GM21619 (cell line): ENCODE measurements around the gene ELK3.

ENCODE experiments used
- ATAC-seq: cut with Tn5 transposase; IDR thresholded peaks from one replicate; pipeline ENCODE4 v1.9.1; 2021; ENCODE audit not compliant: unreplicated experiment

The ELK3 gene

GRCh38 chr12:96256672-96257361 is 62.6 kb downstream of the ELK3 start:
- ATAC-seq: no peak

DNA sequence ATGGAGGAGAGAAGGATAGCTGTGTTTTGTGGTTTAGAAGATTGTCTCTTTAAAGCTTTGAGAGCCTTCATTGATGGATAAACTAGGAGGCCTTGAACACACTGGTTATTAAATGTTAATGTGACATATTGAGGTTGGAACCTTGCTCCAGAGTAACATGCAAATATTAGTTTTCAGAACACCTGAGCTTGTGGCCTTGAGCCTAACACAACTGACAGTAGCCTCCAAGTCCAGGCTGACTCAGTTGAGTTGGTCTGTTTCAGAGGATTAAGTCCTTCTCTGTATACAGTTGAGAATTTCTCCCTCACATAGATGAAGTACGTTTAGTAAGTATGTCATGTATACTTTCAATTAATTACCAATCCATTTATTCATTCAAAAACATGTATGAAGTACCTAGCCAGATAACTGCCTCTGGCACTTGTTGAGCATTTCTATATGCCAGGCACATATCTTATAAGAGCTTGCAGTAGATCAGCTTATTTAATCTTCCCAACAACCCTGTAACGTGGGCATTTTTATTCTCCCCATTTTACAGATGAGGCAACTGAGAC is 63.5 kb downstream of the ELK3 start:
- ATAC-seq: no peak

GRCh38 chr12:96258104-96258961 is 64.2 kb downstream of the ELK3 start:
- ATAC-seq: no peak

DNA sequence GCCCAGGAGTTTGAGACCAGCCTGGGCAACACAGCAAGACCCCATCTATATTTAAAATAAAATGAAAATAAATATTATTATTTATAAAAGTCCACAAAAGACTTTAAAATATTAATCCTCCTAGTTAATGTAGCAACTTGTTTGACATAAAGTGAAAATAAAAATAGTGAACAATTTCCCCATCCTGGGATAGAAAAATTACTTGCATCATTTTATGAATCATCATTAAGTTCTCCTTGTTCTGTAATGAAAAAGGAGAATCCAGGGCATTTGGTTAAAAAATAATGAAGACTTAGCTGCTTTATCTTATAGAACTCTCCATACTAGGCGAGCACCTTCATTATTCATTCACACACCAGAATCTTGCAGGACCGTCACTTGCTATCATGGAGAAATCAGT is 66.1 kb downstream of the ELK3 start:
- ATAC-seq: no peak

GRCh38 chr12:96260644-96261043 is 66.5 kb downstream of the ELK3 start:
- ATAC-seq: no peak

DNA sequence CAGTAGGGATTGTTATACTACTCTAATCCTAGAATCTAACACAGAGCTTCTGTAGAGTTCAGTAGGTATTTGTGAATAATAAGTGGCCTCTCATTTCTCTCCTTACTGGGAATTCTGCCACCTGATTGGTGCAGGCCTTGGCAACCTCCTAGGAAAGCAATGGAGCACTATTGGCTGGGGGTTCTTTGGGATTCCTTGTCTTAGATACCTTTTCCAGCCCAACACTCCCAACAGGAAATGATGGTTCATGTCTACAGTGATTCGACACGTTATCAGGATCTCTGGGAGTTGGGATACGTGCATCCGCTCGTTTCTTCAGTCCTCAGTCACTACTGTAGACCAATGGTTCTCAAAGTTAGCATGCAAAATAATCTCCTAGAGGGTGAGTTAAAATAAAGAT is 67.4 kb downstream of the ELK3 start:
- ATAC-seq: no peak

- ATAC-seq: no peak
These were observed 69.3 kb downstream of the ELK3 start for GRCh38 chr12:96263449-96263902.

- no peak for ATAC-seq
These were observed 71.2 kb downstream of the ELK3 start for GRCh38 chr12:96265400-96265799.

- ATAC-seq: no peak
These were observed 71.7 kb downstream of the ELK3 start for GRCh38 chr12:96265836-96266235.

DNA sequence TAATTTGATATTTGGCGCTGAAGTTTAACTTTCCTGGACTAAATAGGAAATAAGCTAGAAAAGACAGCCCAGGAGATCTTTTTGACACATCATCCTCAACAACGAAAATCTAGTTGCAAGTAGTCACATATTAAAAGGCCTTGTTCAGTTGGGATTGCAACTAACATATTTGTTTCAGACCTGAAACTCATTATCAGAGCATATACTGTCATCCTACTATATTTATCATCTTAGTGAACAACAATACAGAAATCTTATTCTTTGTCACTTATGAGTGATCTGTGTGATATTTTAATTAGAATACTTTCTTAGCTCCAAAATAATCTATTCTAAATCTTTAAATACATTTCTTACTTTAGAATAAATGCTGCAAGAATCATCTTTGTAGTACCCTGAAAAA is 72.1 kb downstream of the ELK3 start:
- no peak for ATAC-seq

DNA sequence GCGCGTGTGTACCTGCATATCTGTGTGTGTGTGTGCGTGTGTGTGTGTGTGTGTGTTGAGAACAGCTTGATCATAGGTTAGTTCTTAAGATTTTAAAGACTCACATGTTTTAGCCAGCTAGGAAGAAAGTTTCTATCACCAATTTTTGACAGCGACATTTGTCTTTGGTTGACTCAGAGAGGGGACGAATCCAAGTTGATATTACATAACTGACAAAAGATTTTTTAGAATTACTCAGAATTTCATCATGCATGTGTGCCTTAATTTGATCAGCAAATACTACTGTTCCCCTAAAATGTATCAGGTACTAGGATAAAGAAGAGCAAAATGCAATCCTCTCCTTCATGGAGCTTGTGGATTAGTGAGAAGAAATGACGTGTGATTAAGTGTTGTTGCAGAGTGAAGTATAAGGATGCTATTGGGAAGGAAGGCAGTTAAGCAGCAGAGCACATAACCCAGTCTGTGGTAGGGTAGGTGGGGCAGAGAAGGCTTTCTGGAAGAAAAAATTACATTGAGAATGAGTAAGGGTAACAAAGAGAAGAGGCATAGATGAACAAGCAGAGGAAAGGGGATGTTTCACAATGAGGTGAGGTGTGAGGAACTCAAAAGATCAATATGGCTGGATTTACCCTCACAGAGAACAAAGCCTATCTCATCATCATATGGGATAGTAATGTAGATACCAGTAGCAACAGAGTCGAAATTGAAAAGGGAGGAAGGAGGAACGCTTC is 77.5 kb downstream of the ELK3 start:
- ATAC-seq: no peak

DNA sequence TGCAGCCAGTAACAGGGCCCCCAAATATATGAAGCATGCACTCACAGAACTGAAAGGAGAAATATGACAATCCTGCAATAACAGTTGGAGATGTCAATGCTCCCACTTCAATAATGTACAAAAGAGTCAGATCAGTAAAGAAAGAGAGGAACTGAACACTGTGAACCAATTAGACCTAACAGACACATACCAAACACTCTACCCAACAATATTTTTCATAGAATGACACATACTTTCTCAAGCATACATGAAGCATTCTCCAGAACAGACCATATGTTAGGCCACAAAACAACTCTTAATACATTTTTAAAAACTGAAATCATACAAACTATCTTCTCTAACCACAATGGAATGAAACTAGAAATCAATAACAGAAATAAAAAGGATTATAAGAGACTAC is 80.2 kb downstream of the ELK3 start:
- no peak for ATAC-seq

GRCh38 chr12:96285158-96285557 is 91.0 kb downstream of the ELK3 start:
- no peak for ATAC-seq

- ATAC-seq: no peak
These were observed 94.9 kb downstream of the ELK3 start for GRCh38 chr12:96289067-96289466.

GRCh38 chr12:96293093-96293492 is 98.9 kb downstream of the ELK3 start:
- ATAC-seq: no peak

DNA sequence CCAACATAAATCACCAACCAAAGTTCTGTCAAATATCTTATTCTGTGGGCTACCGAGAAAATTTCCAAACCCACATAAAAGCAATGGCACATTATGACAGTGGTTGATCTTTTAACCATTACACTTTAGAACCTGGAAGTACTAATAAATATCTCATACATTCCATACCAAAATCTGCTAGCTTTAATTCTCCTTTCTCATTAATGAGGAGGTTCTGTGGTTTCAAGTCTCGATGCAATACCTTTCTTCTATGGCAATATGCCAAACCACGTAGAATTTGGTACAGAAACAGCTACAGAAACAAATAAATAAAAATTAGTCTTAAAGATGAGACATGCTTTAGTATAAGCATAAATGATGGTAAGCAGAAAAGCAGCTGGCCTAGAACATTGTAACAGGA is 100.7 kb downstream of the ELK3 start:
- no peak for ATAC-seq

- no peak for ATAC-seq
These were observed 101.5 kb downstream of the ELK3 start for GRCh38 chr12:96295532-96296160.

GRCh38 chr12:96297504-96297903 is 103.3 kb downstream of the ELK3 start:
- ATAC-seq: no peak

- ATAC-seq: no peak
These were observed 105.9 kb downstream of the ELK3 start for GRCh38 chr12:96300064-96300463.

DNA sequence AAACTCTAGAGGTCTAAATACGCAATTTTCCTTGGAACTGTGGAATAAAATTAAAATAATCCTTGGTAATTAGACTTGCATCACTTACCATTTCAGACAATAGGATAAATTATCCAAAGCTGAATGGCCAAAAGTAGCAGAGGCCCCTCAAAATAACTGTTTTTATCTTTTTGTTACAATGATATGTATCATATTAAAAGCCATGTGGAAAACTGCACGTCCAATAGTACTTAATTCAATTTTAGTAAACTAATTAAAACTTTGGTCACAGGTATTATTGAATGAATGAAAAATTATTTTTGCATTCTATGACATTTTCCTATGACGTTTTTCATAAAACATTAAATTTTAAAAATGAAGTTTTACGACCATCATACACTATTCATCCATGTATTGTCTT is 107.6 kb downstream of the ELK3 start:
- ATAC-seq: no peak
